ENCODE measurements around the gene TNPO3.
"Not testable (repeated sequence)": the region's sequence is repeated elsewhere in the genome, so short reads cannot be mapped to it uniquely, and the experiment has no call there.

The TNPO3 gene

GRCh38 chr7:128954830-128955802 is 99.8 kb downstream of the TNPO3 start:
- peak; percentile 23 for DNase-seq

- no peak for DNase-seq
These were observed 100.8 kb downstream of the TNPO3 start for GRCh38 chr7:128954150-128954549.

- no peak for DNase-seq
These were observed 103.6 kb downstream of the TNPO3 start for GRCh38 chr7:128951296-128951695.

GRCh38 chr7:128948976-128949760 is 105.7 kb downstream of the TNPO3 start:
- no peak for DNase-seq

- no peak for DNase-seq
These were observed 106.5 kb downstream of the TNPO3 start for GRCh38 chr7:128948312-128948973.

GRCh38 chr7:128947854-128948253 is 107.1 kb downstream of the TNPO3 start:
- DNase-seq: no peak

- DNase-seq: no peak
These were observed 107.7 kb downstream of the TNPO3 start for GRCh38 chr7:128946936-128947830.

- no peak for DNase-seq
These were observed 109.1 kb downstream of the TNPO3 start for GRCh38 chr7:128945668-128946366.

- DNase-seq: no peak
These were observed 110.2 kb downstream of the TNPO3 start for GRCh38 chr7:128944487-128945236.

GRCh38 chr7:128943251-128943650 is 111.7 kb downstream of the TNPO3 start:
- not testable (repeated sequence) for DNase-seq

- no peak for DNase-seq
These were observed 112.9 kb downstream of the TNPO3 start for GRCh38 chr7:128941946-128942526.

GRCh38 chr7:128941323-128941890 is 113.5 kb downstream of the TNPO3 start:
- DNase-seq: no peak

- no peak for DNase-seq
These were observed 114.2 kb downstream of the TNPO3 start for GRCh38 chr7:128940494-128941322.

GRCh38 chr7:128939861-128940410 is 115.0 kb downstream of the TNPO3 start:
- DNase-seq: no peak

GRCh38 chr7:128939075-128939860 is 115.6 kb downstream of the TNPO3 start:
- no peak for DNase-seq

- DNase-seq: no peak
These were observed 116.3 kb downstream of the TNPO3 start for GRCh38 chr7:128938544-128939074.
